Ureter (tissue), 1 donor: ENCODE measurements around the gene PSMA8. TPM values are rescaled to one million over a fixed set of nuclear protein-coding genes. Genes with fewer than 3 reads are reported as not detected.
"Not testable (repeated sequence)": the region's sequence is repeated elsewhere in the genome, so short reads cannot be mapped to it uniquely, and the experiment has no call there.

ENCODE experiments used
- DNase-seq: peaks from one replicate; pipeline ENCODE4 v3.0.0-alpha.2; 2020; ENCODE audit warnings: low spot score
- total RNA-seq: library from RNA; stranded (reverse); gene quantifications from one replicate; pipeline ENCODE4 v1.2.4, GENCODE V29; 2023
- donor health status: DM: yes; HTN: yes; CAD: no.

Gene PSMA8
- total RNA-seq, 1 donor from 2014 or later: not detected

- DNase-seq: no peak
These were observed 99.5 kb downstream of the PSMA8 start for GRCh38 chr18:26233208-26233607.

DNA sequence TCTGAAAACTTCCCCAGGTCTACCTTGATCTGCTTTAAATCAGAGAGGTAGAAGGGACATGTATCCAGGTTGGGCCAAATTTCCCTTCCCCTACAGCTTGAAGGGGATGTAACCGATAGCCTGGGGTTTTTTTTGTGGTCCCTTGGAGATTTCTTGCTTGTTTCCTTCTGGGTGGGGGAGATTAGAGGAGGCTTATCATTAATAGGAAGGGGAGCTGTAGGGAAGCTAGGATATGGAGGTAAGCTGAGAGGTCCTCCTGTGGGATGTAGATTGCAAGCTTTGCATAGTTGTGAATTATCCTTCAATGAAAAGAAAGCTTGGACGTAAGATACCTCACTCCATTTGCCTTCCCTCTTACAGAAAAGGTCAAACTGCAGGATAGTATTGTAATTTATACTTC is 103.7 kb downstream of the PSMA8 start:
- DNase-seq: not testable (repeated sequence)

GRCh38 chr18:26238718-26239117 is 105.0 kb downstream of the PSMA8 start:
- DNase-seq: not testable (repeated sequence)

DNA sequence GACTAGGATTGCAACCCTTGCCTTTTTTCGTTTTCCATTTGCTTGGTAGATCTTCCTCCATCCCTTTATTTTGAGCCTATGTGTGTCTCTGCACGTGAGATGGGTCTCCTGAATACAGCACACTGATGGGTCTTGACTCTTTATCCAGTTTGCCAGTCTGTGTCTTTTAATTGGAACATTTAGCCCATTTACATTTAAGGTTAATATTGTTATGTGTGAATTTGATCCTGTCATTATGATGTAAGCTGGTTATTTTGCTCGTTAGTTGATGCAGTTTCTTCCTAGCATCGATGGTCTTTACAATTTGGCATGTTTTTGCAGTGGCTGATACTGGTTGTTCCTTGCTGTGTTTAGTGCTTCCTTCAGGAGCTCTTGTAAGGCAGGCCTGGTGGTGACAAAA is 108.7 kb downstream of the PSMA8 start:
- DNase-seq: not testable (repeated sequence)

Other genes starting within 250 kb of the PSMA8 start
- 88.2 TPM for gene SS18, start 43.3 kb upstream of the PSMA8 start, total RNA-seq
- gene TAF4B, start 92.6 kb downstream of the PSMA8 start, total RNA-seq: 7.8 TPM